ENCODE data around the gene PSMD11. TPM values are rescaled to one million over a fixed set of nuclear protein-coding genes. Genes with fewer than 3 reads are reported as not detected.

The PSMD11 gene
- total RNA-seq, 3 donors from 2014 or later: 247 to 270 (median 260) TPM

Other genes starting within 250 kb of the PSMD11 start
- gene RHBDL3, start 178.7 kb upstream of the PSMD11 start, total RNA-seq: under 1 TPM; 0.11 to 0.20 (median 0.16) TPM
- gene C17orf75, start 102.3 kb upstream of the PSMD11 start, total RNA-seq: 10 to 100 TPM; 29.1 to 34.1 (median 31.7) TPM
- 100 to 1,000 TPM; 199 to 222 (median 212) TPM for gene ZNF207, start 94.4 kb upstream of the PSMD11 start, total RNA-seq
- 10 to 100 TPM; 14.8 to 20.9 (median 15.7) TPM for gene CDK5R1, start 42.5 kb downstream of the PSMD11 start, total RNA-seq

Measured in activated T-cell treated with anti-CD3 and anti-CD28 coated beads, Interleukin-2, amount 50 U/mL, for 4 hours (primary cell).